A204.1 (cell line): ENCODE results near the gene MRGPRX1.
"Not testable (repeated sequence)": the region's sequence is repeated elsewhere in the genome, so short reads cannot be mapped to it uniquely, and the experiment has no call there.

Experiments used
- FAIRE-seq: peaks from 2 replicates; lab custom pipeline; 2012; peaks lifted over from hg19 to GRCh38; lab: Jason Lieb, UNC

Gene MRGPRX1

DNA sequence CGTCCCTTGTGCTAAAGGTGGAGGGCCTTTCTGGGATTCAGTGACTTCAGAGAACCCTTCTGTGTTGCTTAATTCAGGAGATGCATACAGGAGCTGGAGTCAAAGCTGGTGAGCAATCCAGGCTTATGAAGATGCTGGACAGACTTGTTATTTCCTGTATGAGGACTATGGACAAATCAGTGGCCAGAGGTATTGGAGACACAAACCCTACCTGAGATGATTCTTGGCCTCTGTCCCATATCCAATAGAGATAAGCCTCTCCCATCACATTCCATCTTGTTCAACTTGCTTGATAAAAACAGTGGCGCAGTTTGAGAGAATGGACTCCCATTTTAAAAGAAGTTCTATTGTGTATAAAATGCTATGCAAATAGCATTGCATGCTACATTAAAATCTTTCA, at the start of gene MRGPRX1:
Gene MRGPRX1 (minus strand): TSS at position 101 of the 400 bp plus-strand sequence. CDS start 4,630 bp downstream, outside the sequence.
- no peak for FAIRE-seq

DNA sequence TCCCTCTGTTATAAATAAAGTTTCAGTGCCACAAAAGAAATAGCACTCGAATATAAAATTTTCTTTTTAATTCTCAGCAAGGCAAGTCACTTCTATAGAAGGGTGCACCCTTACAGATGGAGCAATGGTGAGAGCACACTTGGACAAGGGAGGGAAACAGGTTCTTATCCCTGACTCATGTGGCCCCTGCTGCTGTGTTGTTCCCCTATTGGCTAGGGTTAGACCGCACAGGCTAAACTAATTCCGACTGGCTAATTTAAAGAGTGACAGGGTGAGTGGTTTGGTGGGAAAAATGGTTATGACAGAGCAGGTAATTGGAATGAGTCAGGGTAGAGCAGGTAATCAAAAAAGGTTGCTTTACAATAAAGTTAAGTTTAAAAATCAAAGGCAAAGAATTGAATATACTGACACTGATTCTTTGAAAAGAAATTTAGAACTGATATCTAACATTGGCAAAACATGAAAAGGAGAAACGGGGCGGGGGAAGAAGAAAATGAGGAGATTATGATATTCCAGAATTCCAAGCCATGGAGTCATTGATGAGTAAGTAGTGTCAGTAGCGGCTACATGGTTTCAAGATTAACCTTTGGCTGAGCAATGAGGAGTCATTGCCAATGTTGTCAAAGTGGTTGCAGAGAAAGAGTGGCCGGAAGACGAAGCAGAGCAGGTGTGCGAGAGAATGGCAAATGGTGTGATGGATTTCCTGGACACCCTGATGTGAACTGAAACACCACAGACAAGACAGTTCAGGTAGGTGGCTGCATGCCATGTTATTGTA, 48.4 kb upstream of the MRGPRX1 start:
- FAIRE-seq: no peak

DNA sequence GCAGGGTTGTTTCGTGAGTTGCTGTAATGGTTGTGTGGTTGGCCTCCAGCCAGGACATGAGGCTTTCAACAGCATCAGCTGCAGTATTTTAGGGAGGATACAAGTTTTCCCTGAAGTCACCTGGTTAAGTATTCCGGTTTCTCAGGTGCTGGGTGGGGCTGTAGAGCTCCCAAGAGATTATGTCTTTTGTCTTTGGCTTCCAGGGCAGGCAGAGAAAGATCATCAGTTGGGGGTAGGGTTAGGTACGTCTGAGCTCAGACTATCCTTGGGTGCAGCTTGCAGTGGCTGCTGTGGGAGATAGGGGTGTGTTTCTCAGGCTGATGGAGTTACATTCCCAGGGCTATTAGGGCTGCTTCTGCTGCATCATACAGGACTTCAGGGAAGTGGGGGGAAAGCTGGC, 47.5 kb upstream of the MRGPRX1 start:
- FAIRE-seq: no peak

DNA sequence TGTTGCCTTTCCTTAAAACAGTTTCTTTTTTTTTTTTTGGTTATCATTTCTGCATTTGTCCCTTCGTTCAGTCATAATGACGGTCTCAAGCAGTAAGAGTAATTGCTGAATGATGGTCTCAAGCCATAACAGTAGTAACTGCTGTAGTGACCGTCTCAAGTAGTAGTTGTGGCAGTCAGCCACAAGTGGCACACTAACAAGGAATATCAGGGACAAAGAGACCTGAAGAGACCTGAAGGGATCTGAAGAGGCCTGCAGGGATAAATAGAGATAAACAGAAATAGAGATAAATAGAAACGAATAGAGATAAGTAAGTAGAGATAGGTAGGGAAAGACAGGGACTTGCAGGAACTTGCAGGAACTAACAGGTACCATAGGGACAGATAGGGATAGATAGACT, 42.7 kb upstream of the MRGPRX1 start:
- FAIRE-seq: no peak

DNA sequence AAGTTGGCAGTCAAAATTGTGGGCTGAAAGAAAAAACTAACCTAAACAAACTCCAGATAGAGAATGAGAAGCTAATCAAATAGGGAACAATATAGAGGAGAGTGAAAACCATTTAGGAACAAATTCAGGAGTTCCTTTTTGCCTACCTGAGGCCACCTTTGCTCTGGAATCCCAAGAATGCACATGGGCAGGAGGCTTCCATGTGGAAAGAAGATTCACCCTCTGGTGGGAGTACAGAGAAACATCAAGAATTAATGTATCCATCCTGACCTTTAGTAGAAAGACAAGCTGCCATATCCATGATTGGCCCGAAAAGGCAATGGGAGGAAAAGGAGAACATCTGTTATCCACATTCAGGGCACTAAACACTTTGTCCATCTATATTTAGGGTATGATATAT, 35.0 kb upstream of the MRGPRX1 start:
- no peak for FAIRE-seq

- FAIRE-seq: no peak
Measured at GRCh38 chr11:18972336-18972735, 33.1 kb upstream of the MRGPRX1 start.

DNA sequence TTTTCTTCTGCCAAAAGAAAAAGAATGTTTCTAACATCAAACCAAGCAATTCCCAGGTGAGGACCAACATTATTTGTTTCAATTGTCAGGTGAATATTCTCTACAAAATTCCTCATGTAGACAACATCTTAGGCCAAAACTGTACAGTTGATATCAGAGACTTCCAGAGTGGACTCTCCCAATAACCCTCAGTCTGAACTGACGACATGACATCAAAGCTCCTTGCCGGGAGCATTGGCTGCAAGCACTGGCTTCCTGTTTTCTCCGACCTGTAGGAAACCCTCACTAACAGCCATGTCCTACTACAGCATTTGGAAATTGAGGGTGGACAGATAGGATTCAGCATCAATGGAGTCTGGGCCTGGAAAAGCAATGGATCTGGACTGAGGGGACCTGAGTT, 30.5 kb upstream of the MRGPRX1 start:
- FAIRE-seq: no peak

DNA sequence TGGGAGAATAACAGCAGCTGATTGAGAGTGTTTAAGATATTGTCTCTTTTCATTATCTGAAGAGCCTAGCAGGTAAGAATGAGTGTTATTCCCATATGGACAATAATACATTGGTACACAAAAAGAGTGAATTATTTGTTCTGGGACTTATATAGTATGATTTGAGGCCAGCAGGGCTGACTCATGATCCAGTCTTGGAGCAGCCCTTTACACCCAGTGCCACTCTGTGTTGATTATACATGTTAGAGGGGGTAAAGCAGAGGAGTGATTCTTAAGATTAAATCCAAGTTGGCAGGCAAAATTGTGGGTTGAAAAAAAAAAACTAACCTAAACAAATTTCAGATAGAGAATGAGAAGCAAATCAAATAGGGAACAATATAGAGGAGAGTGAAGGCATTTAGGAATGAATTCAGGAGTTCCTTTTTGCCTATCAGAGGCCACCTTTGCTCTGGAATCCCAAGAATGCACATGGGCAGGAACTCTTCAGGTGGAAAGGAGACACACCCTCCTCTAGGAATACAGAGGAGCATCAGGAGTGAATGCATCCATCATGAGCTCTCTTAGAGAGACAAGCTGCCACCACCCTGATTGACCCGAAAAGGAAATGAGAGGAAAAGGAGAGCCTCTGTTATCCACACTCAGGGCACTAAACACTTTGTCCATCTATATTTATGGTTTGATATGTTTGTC, 19.2 kb upstream of the MRGPRX1 start:
- FAIRE-seq: no peak

DNA sequence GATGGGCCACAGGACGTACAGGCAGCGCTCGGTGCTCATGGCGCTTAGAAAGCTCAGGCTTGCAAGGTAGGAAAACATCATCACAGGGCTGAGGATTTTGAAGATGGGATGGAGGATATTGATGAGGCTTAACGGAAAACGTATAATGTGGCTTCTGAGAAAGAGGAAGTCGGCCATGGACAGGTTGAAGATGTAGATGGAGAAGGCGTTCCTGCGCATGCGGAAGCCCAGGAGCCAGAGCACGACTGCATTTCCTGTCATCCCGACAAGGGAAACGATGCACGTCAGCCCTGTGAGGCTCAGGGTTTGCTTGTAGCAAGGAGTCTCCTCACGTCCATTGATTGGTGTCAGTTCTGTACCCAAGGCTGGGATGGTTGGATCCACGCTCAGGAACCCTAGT, 17.4 kb upstream of the MRGPRX1 start:
- FAIRE-seq: no peak

DNA sequence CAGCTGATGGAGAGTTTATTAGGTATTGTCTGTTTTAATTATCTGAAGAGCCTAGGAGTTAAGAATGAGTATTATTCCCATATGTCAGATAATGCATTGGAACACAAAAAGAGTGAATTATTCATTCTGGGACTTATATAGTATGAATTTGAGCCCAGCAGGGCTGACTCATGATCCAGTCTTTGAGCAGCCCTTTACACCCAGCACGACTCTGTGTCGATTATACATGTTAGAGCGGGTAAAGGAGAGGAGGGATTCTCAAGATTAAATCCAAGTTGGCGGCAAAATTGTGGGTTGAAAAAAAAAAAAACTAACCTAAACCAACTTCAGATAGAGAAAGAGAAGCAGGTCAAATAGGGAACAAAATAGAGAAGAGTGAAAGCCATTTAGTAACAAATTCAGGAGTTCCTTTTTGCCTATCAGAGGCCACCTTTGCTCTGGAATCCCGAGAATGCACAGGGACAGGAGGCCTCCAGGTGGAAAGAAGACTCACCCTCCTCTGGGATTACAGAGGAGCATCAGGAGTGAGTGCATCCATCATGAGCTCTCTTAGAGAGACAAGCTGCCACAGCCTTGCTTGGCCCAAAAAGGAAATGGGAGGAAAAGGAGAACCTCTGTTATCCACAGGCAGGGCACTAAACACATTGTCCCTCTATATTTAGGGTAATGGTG, 3.1 kb downstream of the MRGPRX1 start:
- no peak for FAIRE-seq

DNA sequence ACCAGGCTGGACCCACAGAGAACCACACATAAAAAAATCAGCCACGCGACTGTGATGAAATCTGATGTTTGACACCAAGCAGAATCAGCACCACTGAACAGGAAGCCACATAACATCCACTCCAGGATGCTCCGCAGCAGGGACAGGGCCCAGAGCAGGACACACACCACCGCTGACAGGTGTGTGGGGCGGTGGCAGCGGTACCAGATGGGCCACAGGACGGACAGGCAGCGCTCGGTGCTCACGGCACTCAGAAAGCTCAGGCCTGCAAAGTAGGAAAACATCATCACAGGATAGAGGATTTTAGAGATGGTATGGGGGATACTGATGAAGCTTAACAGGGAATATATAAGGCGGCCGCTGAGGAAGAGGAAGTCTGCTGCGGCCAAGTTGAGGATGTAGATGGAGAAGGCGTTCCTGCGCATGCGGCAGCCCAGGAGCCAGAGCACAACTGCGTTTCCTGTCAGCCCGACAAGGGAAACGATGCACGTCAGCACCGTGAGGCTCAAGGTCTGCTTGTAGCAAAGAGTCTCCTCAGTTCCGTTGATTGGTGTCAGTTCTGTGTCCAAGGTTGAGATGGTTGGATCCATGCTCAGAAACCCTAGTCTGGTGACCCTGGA, 4.9 kb downstream of the MRGPRX1 start:
- no peak for FAIRE-seq

DNA sequence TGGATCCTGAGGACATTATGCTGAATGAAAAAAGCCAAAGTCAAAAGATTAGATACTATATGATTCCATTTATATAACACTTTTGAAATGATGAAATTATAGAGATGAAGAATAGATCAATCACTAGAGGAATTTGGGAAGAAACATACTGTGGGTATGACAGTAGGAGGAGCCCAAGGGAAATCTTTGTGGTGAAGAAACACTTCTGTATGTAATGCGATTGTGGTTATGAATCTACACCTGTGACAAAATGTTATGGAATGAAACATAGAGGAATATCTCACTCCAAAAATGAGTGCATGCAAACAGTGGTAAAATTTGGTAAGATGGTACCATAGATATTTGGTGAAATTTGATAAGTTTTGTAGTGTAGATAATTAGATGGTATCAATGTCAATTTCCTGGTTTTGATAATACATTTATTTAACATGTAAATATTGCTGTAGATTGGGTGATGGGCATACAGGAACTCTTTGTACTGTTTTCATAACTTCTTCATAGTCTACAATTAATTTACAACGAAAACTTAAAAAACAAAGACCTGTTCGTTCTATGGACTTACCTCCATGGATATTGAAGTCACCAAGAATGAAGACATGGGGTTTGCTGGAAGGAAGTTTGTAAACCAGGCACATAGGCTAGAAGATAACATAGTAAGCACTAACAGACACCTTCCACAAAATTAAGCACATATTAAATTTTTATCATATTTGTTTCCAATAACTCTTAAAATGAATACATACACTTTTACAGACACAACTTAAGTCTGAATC, 11.5 kb downstream of the MRGPRX1 start:
- FAIRE-seq: no peak

DNA sequence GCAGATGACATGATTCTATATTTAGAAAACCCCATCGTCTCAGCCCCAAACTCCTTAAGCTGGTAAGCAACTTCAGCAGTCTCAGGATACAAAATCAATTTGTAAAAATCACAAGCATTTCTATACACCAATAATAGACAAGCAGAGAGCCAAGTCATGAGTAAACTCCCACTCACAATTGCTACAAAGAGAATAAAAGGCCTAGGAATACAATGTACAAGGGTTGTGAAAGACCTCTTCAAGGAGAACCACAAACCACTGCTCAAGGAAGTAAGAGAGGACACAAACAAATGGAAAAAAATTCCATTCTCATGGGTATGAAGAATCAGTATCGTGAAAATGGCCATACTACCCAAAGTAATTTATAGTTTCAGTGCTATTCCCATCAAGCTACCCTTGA, 13.8 kb downstream of the MRGPRX1 start:
- not testable (repeated sequence) for FAIRE-seq

GRCh38 chr11:18912883-18913282, 26.3 kb downstream of the MRGPRX1 start:
- FAIRE-seq: no peak

- FAIRE-seq: no peak
Measured at GRCh38 chr11:18907391-18907790, 31.8 kb downstream of the MRGPRX1 start.

DNA sequence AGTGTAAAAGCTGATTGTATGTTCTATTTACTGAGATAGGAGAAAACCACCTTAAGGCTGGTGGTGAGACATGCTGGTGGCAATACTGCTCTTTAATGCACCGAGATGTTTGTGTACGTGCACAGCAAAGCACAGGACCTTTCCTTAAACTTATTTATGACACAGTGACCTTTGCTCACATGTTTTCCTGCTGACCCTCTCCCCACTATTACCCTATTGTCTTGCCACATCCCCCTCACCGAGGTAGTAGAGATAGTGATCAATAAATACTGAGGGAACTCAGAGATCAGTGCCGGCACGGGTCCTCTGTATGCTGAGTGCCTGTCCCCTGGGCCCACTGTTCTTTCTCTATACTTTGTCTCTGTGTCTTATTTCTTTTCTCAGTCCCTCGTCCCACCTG, 38.6 kb downstream of the MRGPRX1 start:
- FAIRE-seq: not testable (repeated sequence)

DNA sequence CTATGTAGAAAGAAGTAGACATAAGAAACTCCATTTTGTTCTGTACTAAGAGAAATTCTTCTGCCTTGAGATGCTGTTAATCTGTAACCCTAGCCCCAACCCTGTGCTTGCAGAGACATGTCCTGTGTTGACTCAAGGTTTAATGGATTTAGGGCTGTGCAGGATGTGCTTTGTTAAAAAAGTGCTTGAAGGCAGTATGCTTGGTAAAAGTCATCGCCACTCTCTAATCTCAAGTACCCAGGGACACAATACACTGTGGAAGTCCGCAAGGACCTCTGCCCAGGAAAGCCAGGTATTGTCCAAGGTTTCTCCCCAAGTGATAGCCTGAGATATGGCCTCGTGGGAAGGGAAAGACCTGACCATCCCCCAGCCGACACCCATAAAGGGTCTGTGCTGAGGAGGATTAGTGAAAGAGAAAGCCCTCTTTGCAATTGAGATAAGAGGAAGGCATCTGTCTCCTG, 39.0 kb downstream of the MRGPRX1 start:
- FAIRE-seq: not testable (repeated sequence)

GRCh38 chr11:18891712-18892111, 47.5 kb downstream of the MRGPRX1 start:
- not testable (repeated sequence) for FAIRE-seq

DNA sequence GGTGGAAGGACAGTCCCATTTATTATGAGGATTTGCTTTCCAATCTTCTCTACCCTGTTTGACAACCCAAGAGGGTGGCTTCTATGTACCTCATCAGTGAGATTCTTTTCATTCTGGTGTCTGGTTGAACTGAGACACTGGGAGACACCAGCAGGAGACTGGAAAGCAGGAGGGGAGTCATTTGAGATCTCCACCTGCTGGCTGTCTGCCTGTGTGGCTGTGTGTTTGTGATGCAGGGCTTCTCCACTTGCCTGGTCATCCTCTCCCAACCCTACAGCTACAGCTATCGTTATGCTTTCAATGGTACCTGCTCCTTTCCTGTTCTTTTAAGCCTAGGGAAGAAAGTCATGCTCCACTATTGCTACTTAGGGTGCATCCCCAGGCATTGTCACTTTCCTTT, 48.6 kb downstream of the MRGPRX1 start:
- no peak for FAIRE-seq
